ENCODE measurements around the gene TMEM156.

DNA sequence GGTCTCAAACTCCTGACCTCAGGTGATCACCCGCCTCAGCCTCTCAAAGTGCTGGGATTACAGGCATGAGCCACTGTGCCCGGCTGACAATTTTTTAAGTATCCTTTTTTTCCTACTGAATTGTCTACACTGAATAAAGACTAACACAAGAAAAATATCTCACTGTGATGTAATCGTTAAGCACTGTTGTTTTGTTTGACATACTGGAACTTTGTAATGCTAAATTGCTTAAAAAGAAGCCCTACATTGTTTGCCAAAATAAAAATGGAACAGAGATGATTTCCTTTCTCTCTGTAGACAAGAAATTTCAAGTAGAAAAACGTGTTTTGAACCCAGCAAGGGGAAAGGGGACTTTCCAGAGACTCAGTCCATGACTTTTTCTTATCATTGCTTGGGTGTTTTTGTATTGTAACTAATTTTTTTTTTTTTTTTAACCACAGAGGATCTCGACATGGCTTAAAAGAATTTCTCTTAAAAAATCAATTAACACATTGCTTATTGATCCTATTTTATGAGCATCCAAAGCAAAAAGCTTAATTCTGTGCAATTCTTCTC lies 74.9 kb downstream of the TMEM156 start:
- TF ChIP-seq, protein P1, sequence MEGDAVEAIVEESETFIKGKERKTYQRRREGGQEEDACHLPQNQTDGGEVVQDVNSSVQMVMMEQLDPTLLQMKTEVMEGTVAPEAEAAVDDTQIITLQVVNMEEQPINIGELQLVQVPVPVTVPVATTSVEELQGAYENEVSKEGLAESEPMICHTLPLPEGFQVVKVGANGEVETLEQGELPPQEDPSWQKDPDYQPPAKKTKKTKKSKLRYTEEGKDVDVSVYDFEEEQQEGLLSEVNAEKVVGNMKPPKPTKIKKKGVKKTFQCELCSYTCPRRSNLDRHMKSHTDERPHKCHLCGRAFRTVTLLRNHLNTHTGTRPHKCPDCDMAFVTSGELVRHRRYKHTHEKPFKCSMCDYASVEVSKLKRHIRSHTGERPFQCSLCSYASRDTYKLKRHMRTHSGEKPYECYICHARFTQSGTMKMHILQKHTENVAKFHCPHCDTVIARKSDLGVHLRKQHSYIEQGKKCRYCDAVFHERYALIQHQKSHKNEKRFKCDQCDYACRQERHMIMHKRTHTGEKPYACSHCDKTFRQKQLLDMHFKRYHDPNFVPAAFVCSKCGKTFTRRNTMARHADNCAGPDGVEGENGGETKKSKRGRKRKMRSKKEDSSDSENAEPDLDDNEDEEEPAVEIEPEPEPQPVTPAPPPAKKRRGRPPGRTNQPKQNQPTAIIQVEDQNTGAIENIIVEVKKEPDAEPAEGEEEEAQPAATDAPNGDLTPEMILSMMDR (IDR thresholded peaks at IDR 0.05) = no peak
- TF ChIP-seq POLR2A (IDR thresholded peaks at IDR 0.05) = no peak

Data from esophagus squamous epithelium (tissue), 4 donors.